IMR-90 (cell line): ENCODE results near the gene LOXL3. TPM values are rescaled to one million over a fixed set of nuclear protein-coding genes. Genes with fewer than 3 reads are reported as not detected.

Experiments used
- ATAC-seq: fragments of 200-7000 bp; cut with Tn5 transposase; 2 replicates; pipeline ENCODE4 v1.9.1; 2020; ENCODE audit warnings: low read depth, mild to moderate bottlenecking, moderate library complexity
- BruUV-seq: library from RNA; stranded (reverse); fragments of 400-500 nt; replicated peaks from 2 replicates; lab custom pipeline; 2021; lab: Mats Ljungman, UMichigan
- CTCF ChIA-PET: fragments of 300-600 bp; formaldehyde crosslinking; extraction: SDS; loops from one replicate; lab custom pipeline; 2021; ENCODE audit warnings: antibody characterized with exemption; lab: Yijun Ruan, JAX
- POLR2A ChIA-PET: fragments of 300-600 bp; sonication (Branson Sonifier 250); formaldehyde crosslinking; loops from one replicate; lab custom pipeline; 2022; ENCODE audit warnings: antibody characterized with exemption; ENCODE audit not compliant: unreplicated experiment; lab: Charles Lee
- DNase-seq: peaks from one replicate; pipeline ENCODE4 v3.0.0; 2013
- H2AFZ ChIP-seq: replicated peaks from 2 replicates; pipeline ENCODE3; 2013; ENCODE audit warnings: low read length, mild to moderate bottlenecking; ENCODE audit not compliant: poor library complexity
- H2AK5ac ChIP-seq: 2 replicates; pipeline ENCODE4 v1.6.1; 2013; ENCODE audit warnings: low read depth, low read length, inconsistent platforms
- H2AK9ac ChIP-seq: replicated peaks from 2 replicates; pipeline ENCODE3; 2013; ENCODE audit warnings: mild to moderate bottlenecking, low read depth, low read length, moderate library complexity; ENCODE audit not compliant: poor library complexity
- H2BK120ac ChIP-seq: 2 replicates; pipeline ENCODE4 v1.6.1; 2013; ENCODE audit warnings: low read depth, low read length, inconsistent platforms
- H2BK15ac ChIP-seq: 3 replicates; pipeline ENCODE4 v1.6.1; 2013; ENCODE audit warnings: low read depth, low read length, inconsistent platforms
- H2BK20ac ChIP-seq: 2 replicates; pipeline ENCODE4 v1.6.1; 2013; ENCODE audit warnings: low read depth, mild to moderate bottlenecking, inconsistent platforms, low read length, moderate library complexity
- H2BK5ac ChIP-seq: 2 replicates; pipeline ENCODE4 v1.6.1; 2013; ENCODE audit warnings: mild to moderate bottlenecking, low read depth, low read length, inconsistent platforms; ENCODE audit not compliant: poor library complexity, severe bottlenecking
- H3K14ac ChIP-seq: replicated peaks from 2 replicates; pipeline ENCODE4 v1.6.1; 2013; ENCODE audit warnings: low read depth, low read length, inconsistent platforms
- H3K18ac ChIP-seq: 2 replicates; pipeline ENCODE4 v1.6.1; 2013; ENCODE audit warnings: low read depth, low read length, control low read depth
- H3K23ac ChIP-seq: 2 replicates; pipeline ENCODE4 v1.6.1; 2013; ENCODE audit warnings: low read depth, low read length, inconsistent platforms
- H3K27ac ChIP-seq: 2 replicates; pipeline ENCODE4 v1.5.1; 2013; ENCODE audit warnings: mild to moderate bottlenecking, control low read depth, low read length; ENCODE audit not compliant: insufficient read depth
- H3K27me3 ChIP-seq: 2 replicates; pipeline ENCODE4 v1.6.1; 2013; ENCODE audit warnings: low read length; ENCODE audit not compliant: control insufficient read depth, insufficient read depth
- H3K36me3 ChIP-seq: 2 replicates; pipeline ENCODE4 v1.6.1; 2013; ENCODE audit warnings: low read length, mixed read lengths; ENCODE audit not compliant: control insufficient read depth, insufficient read depth
- H3K4ac ChIP-seq: 2 replicates; pipeline ENCODE4 v1.6.1; 2013; ENCODE audit warnings: low read depth, low read length, inconsistent platforms
- H3K4me1 ChIP-seq: 2 replicates; pipeline ENCODE4 v1.6.1; 2013; ENCODE audit warnings: low read length, mixed read lengths; ENCODE audit not compliant: control insufficient read depth, insufficient read depth
- H3K4me2 ChIP-seq: 2 replicates; pipeline ENCODE4 v1.6.1; 2013; ENCODE audit warnings: low read depth, mild to moderate bottlenecking, control low read depth, low read length, moderate library complexity
- H3K4me3 ChIP-seq: 2 replicates; pipeline ENCODE4 v1.5.1; 2013; ENCODE audit warnings: low read depth, mild to moderate bottlenecking, control low read depth, low read length, moderate library complexity; ENCODE audit not compliant: insufficient read depth
- H3K56ac ChIP-seq: 2 replicates; pipeline ENCODE4 v1.6.1; 2013; ENCODE audit warnings: low read length, inconsistent platforms; ENCODE audit not compliant: insufficient read depth; ENCODE audit errors: extremely low read depth
- H3K79me1 ChIP-seq, 2 experiments: 2 replicates each; pipeline ENCODE4 v1.6.1; 2013; ENCODE audit warnings: low read length in 2 of 2, inconsistent platforms in 1 of 2, low read depth in 1 of 2
- H3K9ac ChIP-seq: 2 replicates; pipeline ENCODE4 v1.6.1; 2013; ENCODE audit warnings: low read depth, low read length, control low read depth
- H3K9me1 ChIP-seq: 2 replicates; pipeline ENCODE4 v1.6.1; 2013; ENCODE audit warnings: low read length, inconsistent platforms; ENCODE audit not compliant: insufficient read depth
- H3K9me3 ChIP-seq: 2 replicates; pipeline ENCODE4 v1.6.1; 2013; ENCODE audit warnings: low read length; ENCODE audit not compliant: control insufficient read depth, insufficient read depth
- H4K20me1 ChIP-seq: 2 replicates; pipeline ENCODE4 v1.6.1; 2013; ENCODE audit warnings: low read length, inconsistent platforms; ENCODE audit not compliant: insufficient read depth
- H4K5ac ChIP-seq: 2 replicates; pipeline ENCODE4 v1.6.1; 2013; ENCODE audit warnings: mild to moderate bottlenecking, low read depth, low read length, control low read depth
- H4K8ac ChIP-seq, 2 experiments: 2 replicates each; pipeline ENCODE4 v1.6.1; 2013; ENCODE audit warnings: low read depth in 2 of 2, low read length in 2 of 2, control low read depth in 1 of 2, inconsistent platforms in 1 of 2
- H4K91ac ChIP-seq: 2 replicates; pipeline ENCODE4 v1.6.1; 2013; ENCODE audit warnings: low read depth, low read length, inconsistent platforms; ENCODE audit not compliant: insufficient read depth
- MAZ ChIP-seq: IDR thresholded peaks from 2 replicates; pipeline ENCODE4 v1.6.1; 2012; ENCODE audit warnings: low read depth, mild to moderate bottlenecking, low read length, improper control_type of control experiment, moderate library complexity, borderline replicate concordance
- MXI1 ChIP-seq: IDR thresholded peaks from 2 replicates; pipeline ENCODE4 v1.6.1; 2012; ENCODE audit warnings: low read depth, mild to moderate bottlenecking, low read length, moderate library complexity, borderline replicate concordance
- POLR2A ChIP-seq: IDR thresholded peaks from 2 replicates; pipeline ENCODE4 v1.6.1; 2012; ENCODE audit warnings: mild to moderate bottlenecking, low read depth, low read length
- RAD21 ChIP-seq: IDR thresholded peaks from 2 replicates; pipeline ENCODE4 v1.6.1; 2012; ENCODE audit warnings: low read length, improper control_type of control experiment
- RCOR1 ChIP-seq: IDR thresholded peaks from 2 replicates; pipeline ENCODE4 v1.6.1; 2012; ENCODE audit warnings: mild to moderate bottlenecking, low read length, improper control_type of control experiment; ENCODE audit not compliant: insufficient replicate concordance
- RFX5 ChIP-seq: IDR thresholded peaks from 2 replicates; pipeline ENCODE4 v1.8.0; 2012; ENCODE audit warnings: low read depth, mild to moderate bottlenecking, low read length, moderate library complexity
- SMC3 ChIP-seq: fragments of 150-350 bp; IDR thresholded peaks from 2 replicates; pipeline ENCODE4 v1.6.1; 2016; ENCODE audit warnings: low read depth, mild to moderate bottlenecking, antibody characterized with exemption, low read length, moderate library complexity
- WGBS, 2 experiments: methylation state at CpG; one replicate each; pipeline versions ENCODE4 v1.1.5 to v1.1.7; 2013; ENCODE audit warnings: missing lambda C conversion rate in 2 of 2; ENCODE audit not compliant: insufficient read length in 1 of 2; ENCODE audit errors: extremely low coverage in 2 of 2; 5-methylcytosine and 5-hydroxymethylcytosine counted together
- dilution Hi-C: fragments of 300-500 bp; cut with HindIII; formaldehyde crosslinking; loops from one replicate; pipeline ENCODE4 v1.14.3; 2018; ENCODE audit warnings: low sequenced_read_pairs; ENCODE audit not compliant: unreplicated experiment
- in situ Hi-C: fragments of 300-500 bp; cut with MboI; formaldehyde crosslinking; loops from 3 replicates; pipeline ENCODE4 v1.14.3; 2019; ENCODE audit warnings: low sequenced_read_pairs, inconsistent platforms, mixed read lengths
- intact Hi-C: fragments of 100-400 bp; cut with micrococcal nuclease; formaldehyde crosslinking; loops from 2 replicates; pipeline ENCODE4 v1.10.0; 2022
- polyA plus RNA-seq, 3 experiments: library from polyadenylated mRNA; depleted of rRNA; stranded (reverse); fragments of >200 nt; gene quantifications; 2 replicates each; pipeline ENCODE4 v1.2.3, GENCODE V29; 2012; ENCODE audit warnings: low replicate concordance in 1 of 3
- total RNA-seq: library from RNA; depleted of rRNA; stranded (reverse); fragments of >200 nt; gene quantifications from 2 replicates; pipeline ENCODE4 v1.2.3, GENCODE V29; 2012
- TF ChIP-seq, protein P1 (sequence below): fragments of 150-350 bp; IDR thresholded peaks from 2 replicates; pipeline ENCODE4 v1.6.1; 2016; ENCODE audit warnings: low read depth, mild to moderate bottlenecking, low read length, moderate library complexity, borderline replicate concordance

The LOXL3 gene
- total and polyA plus RNA-seq, 2 of the 4 experiments (the other 2 are of a cell fraction): 17.9 to 23.4 TPM

DNA sequence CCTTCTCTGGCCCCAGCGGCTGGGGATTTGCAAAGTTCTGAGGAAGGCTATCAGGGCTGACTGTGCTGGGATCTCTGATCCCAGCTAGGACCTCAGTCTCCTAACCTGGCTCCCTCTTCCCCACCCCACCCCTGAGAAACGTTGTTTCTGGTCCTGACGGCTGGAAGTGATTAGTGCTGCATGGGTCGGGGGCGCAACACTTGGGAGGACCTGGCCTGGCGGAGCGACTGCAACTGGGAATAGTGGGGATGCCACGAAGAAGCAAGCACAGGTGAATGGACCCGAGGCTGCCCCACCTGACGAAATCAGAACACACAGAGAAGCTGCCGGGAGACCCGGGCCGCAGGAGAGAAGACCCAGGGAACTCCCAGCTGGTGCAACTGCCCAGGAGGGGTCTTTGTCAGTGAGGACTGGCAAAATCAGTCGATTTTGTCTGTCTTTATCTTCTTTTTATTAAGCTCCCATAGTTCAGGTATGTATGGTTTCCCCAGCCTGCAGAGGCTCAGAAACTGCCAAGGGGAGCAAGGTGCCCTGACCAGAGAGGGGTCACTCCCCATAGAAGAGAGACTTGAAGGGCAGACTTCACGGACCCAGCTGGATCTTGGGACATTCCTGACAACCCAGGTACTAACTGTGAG, 53.7 kb downstream of the LOXL3 start:
- Histone ChIP-seq H3K14ac (no peak overlapping the region), H4K8ac (no peak overlapping the region), H2AFZ (peak overlapping the region; percentile 71), H4K5ac (no peak overlapping the region), H2BK15ac (no peak overlapping the region), H2BK20ac (no peak overlapping the region), H3K23ac (no peak overlapping the region), H3K36me3 (peaks cover 5% of the 10 kb centered on the region; the same call in 1 of the 2 replicates), H2AK5ac (no peak overlapping the region), H4K20me1 (no peaks in the 10 kb centered on the region), H3K56ac (no peak overlapping the region), H3K9ac (no peak overlapping the region), H3K4me1 (peaks cover 14% of the 10 kb centered on the region), H3K27me3 (peaks cover 38% of the 10 kb centered on the region), H4K91ac (no peak overlapping the region), H2BK120ac (no peak overlapping the region), H2BK5ac (no peak overlapping the region), H3K4ac (no peak overlapping the region), H3K27ac (no peak overlapping the region), H2AK9ac (no peak overlapping the region), H3K4me3 (no peak overlapping the region), H3K9me1 (no peaks in the 10 kb centered on the region), H3K18ac (no peak overlapping the region), H3K9me3 (no peaks in the 10 kb centered on the region), H3K79me1 (peaks cover 0 to 20% of the 10 kb centered on the region in 2 experiments; a peak in 3 of 4 replicates), H3K4me2 (no peak overlapping the region; the same call in 1 of the 2 replicates)
- ATAC-seq (no peak), DNase-seq (no peak)
- in situ Hi-C loops (loop anchor here (25.0 kb wide), 1 partner anchor 362 kb away; no protein-coding TSS in a partner anchor), dilution Hi-C loops (no loop called here), intact Hi-C loops (no loop called here)
- 94% methylated on average over 3 of the region's 15 CpGs; no CpG with 5 or more reads in 1 of the 2 experiments for WGBS, 2 experiments
- ChIA-PET CTCF (no interaction called here), POLR2A (no interaction called here)
- no TSS peak for BruUV-seq
- TF ChIP-seq MXI1 (no peak), RCOR1 (no peak), RAD21 (no peak), MAZ (no peak), POLR2A (no peak), SMC3 (no peak), RFX5 (no peak)
- TF ChIP-seq, protein P1, sequence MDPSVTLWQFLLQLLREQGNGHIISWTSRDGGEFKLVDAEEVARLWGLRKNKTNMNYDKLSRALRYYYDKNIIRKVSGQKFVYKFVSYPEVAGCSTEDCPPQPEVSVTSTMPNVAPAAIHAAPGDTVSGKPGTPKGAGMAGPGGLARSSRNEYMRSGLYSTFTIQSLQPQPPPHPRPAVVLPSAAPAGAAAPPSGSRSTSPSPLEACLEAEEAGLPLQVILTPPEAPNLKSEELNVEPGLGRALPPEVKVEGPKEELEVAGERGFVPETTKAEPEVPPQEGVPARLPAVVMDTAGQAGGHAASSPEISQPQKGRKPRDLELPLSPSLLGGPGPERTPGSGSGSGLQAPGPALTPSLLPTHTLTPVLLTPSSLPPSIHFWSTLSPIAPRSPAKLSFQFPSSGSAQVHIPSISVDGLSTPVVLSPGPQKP: no peak
